Stimulated activated CD4-positive, alpha-beta T cell treated with anti-CD3 and anti-CD28 coated beads, Interleukin-15, amount 100 ng/mL, for 24 hours (primary cell): Measurements from ENCODE around the gene USP24.
"Not testable (repeated sequence)": the region's sequence is repeated elsewhere in the genome, so short reads cannot be mapped to it uniquely, and the experiment has no call there.

Source experiments
- DNase-seq: peaks from one replicate; pipeline ENCODE4 v3.0.0-alpha.2; 2020

Gene USP24

GRCh38 chr1:55109005-55109404, 106.2 kb downstream of the USP24 start:
- DNase-seq, result not testable (repeated sequence)

GRCh38 chr1:55107101-55107500, 108.1 kb downstream of the USP24 start:
- DNase-seq, result no peak

GRCh38 chr1:55103891-55104290, 111.3 kb downstream of the USP24 start:
- no peak for DNase-seq

DNA sequence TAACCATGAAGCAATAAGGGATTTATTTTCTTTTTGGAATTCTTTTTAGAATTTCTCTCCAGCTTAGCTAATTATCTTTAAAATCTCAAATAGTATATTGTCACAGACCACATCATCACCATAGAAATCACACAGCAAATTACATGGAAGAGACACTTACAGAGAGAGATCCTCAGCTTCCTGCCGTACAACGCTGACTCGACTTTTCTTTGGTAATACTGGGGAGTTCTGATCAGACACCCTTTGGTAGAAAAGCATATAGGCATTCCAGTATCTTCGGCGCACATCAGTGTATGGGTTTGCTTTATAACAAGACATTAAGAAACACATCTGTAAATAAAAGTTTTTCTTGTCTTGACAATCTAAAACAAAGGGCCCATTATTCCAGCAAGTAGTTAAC, 120.1 kb downstream of the USP24 start:
- DNase-seq, result no peak

DNA sequence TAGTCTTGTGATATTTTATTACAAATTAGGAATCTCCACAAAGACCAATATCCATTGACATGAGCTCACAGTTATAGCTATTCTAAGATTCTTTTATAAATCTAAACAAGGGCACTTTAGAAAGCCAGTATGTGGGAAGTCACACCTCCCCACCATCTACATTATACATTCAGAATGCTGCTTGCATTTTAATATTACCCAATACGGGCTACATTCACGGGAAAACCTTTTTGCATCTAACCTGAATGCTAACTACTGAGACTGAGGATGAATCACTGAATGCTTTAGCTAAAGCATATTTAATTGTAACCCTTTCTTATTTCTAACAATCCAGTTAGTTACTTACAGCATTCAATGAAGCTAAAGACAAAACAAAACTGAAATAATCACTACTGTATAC, 122.7 kb downstream of the USP24 start:
- no peak for DNase-seq

- DNase-seq, result no peak
These were observed 125.5 kb downstream of the USP24 start for GRCh38 chr1:55089683-55090082.

- DNase-seq, result no peak
These were observed 126.8 kb downstream of the USP24 start for GRCh38 chr1:55088413-55088812.

DNA sequence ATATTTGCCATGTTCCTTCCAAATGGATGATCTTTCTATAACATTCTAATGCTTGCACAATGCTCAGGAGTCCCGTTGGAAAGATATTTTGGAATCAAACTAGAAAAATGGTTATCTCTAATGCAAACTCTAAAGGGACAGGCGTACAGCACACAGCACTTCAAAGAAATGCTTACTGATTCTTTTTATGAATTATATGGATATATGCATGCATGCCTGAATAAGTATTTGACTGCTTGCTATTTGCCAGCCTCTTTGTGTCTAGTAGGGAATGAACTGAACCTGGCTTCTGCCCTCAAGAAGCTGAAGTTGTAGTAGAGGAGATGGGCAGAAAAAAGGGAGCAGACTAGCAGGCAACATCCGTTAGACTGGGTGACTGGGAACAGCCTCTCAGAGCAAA, 127.7 kb downstream of the USP24 start:
- DNase-seq, result no peak

- DNase-seq, result no peak
These were observed 130.9 kb downstream of the USP24 start for GRCh38 chr1:55084257-55084656.

GRCh38 chr1:55081905-55082296, 133.3 kb downstream of the USP24 start:
- DNase-seq, result no peak

GRCh38 chr1:55081188-55081904, 133.8 kb downstream of the USP24 start:
- no peak for DNase-seq

DNA sequence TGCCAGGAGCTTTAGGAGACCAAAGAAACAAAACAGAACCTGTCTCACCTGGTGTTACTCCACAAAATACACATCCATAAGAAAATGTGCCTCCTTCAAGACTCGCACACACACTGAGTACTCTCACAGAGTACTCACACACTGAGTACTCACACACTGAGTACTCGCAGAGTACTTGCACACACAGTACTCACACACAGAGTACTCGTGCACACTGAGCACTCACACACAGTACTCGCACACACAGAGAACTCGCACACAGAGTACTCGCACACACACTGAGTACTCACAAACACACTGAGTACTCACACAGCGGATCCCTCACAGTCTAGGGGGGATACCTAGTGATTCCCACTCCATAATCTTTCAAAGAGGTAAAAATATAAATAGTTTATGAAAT, 135.5 kb downstream of the USP24 start:
- no peak for DNase-seq

DNA sequence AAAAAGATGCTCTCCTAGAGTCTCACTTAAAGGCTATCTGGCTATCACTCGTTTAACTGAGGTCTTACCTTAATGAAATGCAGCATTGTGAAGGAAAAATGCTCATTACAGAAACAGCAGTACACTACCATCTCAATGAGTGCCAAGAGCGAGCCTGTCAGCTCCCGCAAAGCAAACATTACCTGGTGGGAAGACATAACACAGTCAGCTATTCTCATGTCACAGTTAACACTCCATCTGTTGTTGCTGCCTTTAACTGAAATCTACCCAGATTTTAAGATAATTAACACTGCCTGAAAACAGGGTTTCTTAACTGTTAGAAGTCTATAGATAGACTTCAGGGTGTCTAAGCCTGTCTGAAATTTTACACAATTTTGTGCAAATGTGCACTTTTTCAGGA, 136.7 kb downstream of the USP24 start:
- DNase-seq, result no peak

- no peak for DNase-seq
These were observed 138.8 kb downstream of the USP24 start for GRCh38 chr1:55076356-55076755.

- DNase-seq, result no peak
These were observed 140.7 kb downstream of the USP24 start for GRCh38 chr1:55074455-55074854.

DNA sequence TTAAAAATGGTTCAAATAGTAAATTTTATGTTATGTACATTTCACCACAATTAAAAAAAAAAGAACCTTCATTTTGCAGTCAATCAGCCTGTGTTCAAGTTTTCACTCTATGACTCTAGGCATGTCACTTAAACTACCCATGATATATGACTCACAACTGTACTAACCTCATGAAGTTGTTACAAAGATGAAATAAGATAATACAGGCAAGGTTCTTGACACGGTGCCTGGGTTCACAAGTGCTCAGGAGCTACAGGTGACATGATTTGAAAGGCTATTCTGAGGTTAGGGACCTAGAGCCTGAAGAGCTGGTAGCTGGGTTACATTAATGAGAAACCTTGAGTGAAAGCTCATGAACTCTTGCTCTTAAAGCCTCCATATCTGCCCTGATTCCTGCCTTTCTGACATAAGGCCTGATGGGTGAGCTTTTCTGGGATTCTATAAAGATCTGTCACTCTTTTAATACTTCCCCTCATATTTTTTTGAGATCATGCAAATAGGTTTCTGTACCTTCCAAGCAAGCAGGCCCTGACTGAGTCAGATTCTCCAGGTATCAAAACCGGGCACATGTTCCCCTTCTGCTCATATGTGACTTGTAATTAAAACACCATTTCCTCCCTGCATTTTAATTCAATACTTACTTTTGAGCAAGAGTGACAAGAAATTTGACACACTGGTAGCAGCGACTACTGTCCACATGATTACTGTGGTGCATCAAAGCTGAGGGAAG, 141.8 kb downstream of the USP24 start:
- DNase-seq, result peak; percentile 35

- no peak for DNase-seq
These were observed 143.7 kb downstream of the USP24 start for GRCh38 chr1:55071477-55071876.

DNA sequence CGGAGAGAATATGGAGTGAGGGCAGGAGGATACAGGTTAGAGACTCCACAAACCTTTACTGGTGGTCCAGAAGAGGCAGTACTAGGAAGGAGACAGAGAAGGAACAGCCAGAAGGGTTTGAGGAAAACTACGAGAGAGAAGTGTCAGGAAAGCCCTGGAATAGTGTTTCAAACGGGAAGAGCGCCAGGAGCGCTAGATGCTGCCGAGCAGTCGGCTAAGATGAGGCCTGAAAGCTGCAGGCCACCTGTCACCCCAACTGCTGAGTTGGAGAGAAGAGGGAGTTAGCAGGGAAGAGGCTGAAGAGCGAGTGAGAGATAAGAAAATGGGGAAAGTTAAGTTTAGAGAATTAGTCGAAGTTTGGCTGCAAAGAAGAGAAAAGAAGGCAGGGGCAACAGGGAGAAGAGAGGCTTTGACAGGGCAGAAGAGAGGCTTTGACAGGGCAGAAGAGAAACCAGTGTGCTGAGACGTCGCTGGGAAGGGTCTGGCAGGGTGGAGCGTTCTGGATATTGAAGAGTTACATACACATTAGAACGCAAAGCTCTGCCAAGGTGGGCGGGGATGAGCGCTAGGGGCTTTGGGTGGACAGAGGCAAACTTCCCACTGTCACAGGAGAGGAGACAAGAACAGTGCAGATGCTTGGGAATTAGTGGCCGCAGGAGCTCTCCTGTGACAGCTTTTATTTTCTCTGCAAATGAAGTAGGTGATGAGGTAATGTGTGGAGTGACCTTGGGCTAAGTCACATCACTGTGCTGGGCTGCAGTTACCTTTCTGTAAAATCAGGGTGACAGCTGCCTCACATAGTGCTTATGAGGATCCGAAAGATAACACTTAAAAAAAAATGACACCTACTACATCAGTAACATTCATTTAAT, 144.6 kb downstream of the USP24 start:
- DNase-seq, result no peak

- no peak for DNase-seq
These were observed 145.9 kb downstream of the USP24 start for GRCh38 chr1:55069280-55069679.

DNA sequence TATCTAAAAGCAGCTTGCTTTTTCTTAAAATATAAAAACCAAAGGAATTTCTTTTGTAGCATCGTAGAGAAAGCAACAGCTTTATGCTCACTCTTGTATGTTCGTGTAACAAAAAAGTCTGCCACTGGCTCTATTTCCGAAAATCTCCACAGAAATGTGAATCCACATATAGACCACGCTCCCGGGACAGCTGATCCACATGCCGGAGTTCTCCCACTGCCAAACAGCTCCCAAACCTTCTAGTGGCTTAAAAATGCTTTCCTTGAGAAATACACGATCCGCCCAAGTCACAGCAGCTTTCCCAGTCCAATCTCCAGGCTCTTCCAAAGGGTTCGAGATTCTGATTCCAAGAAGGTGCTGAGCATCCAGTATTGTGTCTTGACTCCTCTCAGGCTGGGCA, 146.5 kb downstream of the USP24 start:
- no peak for DNase-seq

GRCh38 chr1:55067914-55068313, 147.2 kb downstream of the USP24 start:
- no peak for DNase-seq

DNA sequence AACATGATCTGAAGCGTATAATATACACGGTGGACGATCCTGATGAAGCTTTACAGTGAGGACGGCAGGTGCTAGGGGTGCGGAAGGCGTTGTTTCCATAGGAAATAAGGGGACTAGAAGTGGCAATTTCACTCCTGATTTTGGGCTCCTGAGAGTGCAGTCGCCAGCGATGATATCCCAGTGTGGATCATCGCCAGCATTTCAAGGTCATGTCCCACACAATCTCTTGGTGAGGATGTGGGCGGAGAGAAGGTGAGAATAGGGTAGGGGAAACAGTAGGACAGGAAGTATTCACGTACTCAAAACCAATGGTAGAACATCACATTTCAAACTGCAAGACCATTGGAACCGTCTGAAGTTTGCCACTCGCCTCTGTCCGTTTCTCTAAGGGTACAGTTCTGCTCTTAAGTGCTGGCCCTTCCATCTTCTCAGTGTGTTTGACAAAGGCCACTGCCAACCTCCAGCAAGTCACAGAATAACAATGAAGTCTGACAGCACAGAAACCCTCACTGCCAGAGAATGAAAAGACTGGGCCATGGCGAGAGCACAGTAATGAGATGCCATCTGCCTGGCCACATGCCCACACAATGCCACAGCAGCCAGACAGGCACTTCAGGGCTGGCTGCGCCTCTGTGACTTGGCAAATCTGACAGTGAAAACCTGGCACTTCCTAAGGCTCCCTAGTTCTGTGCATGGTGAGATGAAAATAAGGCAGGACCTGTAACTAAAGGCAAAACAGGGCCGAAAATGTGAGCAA, 148.0 kb downstream of the USP24 start:
- DNase-seq, result no peak

DNA sequence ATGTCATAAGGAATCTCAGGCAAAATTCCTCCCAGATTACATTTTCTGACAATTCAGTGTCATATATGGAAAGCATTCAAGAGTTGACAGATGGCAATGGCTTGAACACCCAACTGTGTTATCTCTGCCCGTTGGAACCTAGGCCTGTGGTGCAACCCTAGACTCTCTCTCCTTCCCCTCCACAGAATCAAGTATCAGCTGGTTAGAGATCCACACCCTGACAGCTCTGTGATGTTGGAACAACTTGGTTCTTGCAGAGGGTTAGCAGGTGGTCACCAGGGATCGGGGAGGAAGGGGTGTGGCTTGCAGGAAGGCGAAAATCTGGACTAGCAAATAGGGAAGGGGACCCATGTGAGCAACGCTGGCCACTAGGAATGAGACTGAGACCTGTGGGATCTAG, 149.5 kb downstream of the USP24 start:
- DNase-seq, result no peak
